AG08395 (cell line): Measurements from ENCODE around the gene NME9.

Source experiments
- DNase-seq: peaks from one replicate; pipeline ENCODE4 v3.0.0; 2012; ENCODE audit warnings: mixed read lengths, low spot score

Gene NME9

GRCh38 chr3:138281561-138281960, 48.1 kb downstream of the NME9 start:
- no peak for DNase-seq

GRCh38 chr3:138271189-138271794, 58.4 kb downstream of the NME9 start:
- no peak for DNase-seq

GRCh38 chr3:138270245-138270644, 59.4 kb downstream of the NME9 start:
- no peak for DNase-seq

- DNase-seq: no peak
Observed at GRCh38 chr3:138267083-138267482, 62.6 kb downstream of the NME9 start.

GRCh38 chr3:138265745-138266144, 63.9 kb downstream of the NME9 start:
- DNase-seq: no peak

GRCh38 chr3:138263104-138263503, 66.5 kb downstream of the NME9 start:
- no peak for DNase-seq

- no peak for DNase-seq
Observed at GRCh38 chr3:138260611-138261010, 69.0 kb downstream of the NME9 start.

- DNase-seq: no peak
Observed at GRCh38 chr3:138259126-138259525, 70.5 kb downstream of the NME9 start.

GRCh38 chr3:138257986-138258385, 71.7 kb downstream of the NME9 start:
- no peak for DNase-seq

- DNase-seq: no peak
Observed at GRCh38 chr3:138256022-138256421, 73.6 kb downstream of the NME9 start.

GRCh38 chr3:138254216-138254615, 75.4 kb downstream of the NME9 start:
- no peak for DNase-seq

GRCh38 chr3:138253609-138254008, 76.0 kb downstream of the NME9 start:
- DNase-seq: no peak
